ENCODE results near the gene MUC5B.
"Not testable (repeated sequence)": the region's sequence is repeated elsewhere in the genome, so short reads cannot be mapped to it uniquely, and the experiment has no call there.

Gene MUC5B

DNA sequence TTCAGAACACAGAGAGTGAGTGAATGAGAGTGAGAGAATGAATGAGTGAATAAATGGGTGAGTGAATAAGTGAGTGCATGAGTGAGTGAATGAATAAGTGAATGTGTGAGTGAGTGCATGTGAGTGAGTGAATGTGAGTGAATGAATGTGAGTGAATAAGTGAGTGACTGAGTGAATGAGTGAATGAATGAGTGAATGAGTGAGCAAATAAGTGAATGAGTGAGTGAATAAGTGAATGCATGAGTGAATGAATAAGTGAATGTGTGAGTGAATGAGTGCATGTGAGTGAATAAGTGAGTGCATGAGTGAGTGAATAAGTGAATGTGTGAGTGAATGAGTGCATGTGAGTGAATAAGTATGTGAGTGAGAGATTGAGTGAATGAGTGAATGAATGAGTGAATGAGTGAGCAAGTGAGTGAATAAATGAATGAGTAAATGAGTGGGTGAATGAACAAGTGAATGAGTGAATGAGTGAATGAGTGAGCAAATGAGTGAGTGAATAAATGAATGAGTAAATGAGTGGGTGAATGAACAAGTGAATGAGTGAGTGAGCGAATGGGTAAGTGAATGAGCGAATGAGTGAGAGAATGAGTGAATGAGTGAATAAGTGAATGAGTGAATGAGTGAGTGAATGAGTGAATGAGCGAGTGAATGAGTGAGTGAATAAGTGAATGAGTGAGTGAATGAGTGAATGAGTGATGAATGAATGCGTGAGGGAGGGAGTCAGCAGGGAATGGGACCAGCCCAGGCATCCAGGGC, 21.3 kb upstream of the MUC5B start:
- no peak for DNase-seq (ENCODE audit: low read depth in 1 of 2, low spot score in 1 of 2)

DNA sequence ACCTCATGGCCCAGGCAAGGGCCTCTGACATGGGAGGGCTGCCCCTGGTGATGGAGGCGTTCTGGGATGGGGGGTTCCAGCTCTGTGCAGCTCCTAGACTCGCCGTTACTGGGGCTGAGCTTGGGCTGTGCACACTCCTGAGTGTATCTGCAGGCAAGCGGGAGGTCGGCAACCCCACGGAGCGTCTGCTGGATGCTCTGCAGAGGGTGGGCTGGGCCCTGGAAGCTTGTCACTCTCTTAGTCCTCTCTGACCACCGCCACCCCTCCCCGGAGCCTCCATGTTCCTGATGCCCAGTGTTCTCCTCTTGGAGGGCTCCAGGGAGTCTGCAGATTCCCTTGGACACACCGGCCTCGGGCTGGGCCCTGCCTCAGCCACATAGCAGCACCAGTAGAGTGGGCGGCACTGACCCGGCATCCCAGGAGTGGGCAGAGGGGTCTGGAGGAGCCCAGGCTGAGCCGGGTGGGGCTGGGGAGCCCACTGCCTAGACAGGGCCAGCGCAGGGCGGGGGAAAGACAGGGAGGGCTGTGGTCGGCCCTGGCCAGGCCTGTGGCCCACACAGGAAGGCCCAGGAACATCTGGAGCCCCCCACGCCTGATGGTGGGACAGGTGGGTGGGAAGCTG, 20.6 kb upstream of the MUC5B start:
- no peak for DNase-seq (ENCODE audit: low read depth in 1 of 2, low spot score in 1 of 2)

DNA sequence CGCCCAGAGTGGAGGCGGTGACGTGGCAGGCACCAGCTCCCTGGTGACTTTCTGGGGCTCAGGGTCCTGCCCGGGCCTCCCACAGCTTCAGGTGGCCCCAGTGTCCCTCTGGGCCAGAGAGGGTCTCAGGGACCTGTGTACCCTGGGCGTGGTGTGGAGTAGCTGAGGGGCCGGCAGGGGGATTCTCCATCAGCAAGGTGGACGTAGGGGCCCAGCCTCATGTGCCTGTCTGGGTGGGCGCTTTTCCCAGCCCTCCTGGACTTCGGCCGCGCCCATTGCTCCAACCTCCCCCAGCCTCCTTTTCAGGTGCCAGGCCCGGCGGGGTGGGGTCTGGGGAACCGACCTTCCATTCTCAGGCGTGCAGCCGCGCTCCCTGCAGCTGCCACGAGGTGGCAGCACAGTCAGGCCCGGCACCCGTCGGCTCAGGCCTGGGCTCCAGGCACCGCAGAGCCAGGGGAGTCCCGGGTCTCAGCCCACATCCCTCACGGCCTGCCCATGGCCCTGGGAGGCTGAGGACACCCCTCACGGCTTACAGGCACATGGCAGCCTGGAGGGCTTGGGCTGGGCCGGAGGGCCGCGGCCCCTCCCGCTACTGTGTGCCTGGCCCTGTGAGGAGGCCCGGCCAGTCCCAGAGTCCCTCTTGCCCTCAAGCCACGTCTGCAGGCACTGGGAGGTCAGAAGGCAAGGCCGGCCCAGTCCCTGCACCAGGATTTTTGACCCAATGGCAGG, 19.9 kb upstream of the MUC5B start:
- peak; percentile 32 to 61 for DNase-seq (ENCODE audit: low read depth in 1 of 2, low spot score in 1 of 2)

DNA sequence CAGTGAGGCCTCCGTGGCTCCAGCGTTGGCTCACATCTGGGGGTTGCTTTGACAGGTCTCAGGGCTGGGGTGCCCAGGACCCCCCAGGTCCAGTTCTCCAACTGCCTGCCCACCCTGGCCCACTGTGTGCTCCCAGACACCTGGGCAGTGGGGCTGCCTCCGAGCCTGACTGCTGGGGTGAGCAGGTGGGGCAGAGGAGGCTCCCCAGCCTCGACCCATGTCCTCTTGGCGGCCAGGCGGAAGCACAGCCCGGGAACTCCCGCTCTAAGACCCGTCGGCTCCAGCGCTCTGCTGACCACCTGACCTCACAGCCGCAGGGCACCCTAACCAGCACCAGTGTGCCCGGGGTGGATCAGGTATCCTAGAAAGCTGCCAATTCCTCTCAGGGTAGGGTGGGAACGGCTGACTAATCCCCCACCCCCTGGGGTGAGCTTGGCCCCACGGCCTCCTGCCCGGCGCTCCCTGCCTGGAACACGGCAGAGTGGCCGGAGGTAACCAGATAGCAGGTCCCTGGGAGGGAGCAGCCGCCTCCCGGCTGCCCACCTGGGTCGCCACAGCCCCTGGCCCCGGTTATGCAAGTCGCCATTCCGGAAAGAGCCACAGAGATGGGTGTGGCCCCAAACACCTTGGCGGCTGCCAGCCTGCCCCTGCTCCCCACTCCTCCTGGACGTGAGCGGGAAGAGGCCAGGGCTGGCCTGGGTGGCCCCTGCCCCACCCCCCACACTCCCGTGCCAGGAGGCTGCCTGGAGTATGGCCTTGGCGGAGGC, 19.2 kb upstream of the MUC5B start:
- DNase-seq (ENCODE audit: low read depth in 1 of 2, low spot score in 1 of 2), result no peak

DNA sequence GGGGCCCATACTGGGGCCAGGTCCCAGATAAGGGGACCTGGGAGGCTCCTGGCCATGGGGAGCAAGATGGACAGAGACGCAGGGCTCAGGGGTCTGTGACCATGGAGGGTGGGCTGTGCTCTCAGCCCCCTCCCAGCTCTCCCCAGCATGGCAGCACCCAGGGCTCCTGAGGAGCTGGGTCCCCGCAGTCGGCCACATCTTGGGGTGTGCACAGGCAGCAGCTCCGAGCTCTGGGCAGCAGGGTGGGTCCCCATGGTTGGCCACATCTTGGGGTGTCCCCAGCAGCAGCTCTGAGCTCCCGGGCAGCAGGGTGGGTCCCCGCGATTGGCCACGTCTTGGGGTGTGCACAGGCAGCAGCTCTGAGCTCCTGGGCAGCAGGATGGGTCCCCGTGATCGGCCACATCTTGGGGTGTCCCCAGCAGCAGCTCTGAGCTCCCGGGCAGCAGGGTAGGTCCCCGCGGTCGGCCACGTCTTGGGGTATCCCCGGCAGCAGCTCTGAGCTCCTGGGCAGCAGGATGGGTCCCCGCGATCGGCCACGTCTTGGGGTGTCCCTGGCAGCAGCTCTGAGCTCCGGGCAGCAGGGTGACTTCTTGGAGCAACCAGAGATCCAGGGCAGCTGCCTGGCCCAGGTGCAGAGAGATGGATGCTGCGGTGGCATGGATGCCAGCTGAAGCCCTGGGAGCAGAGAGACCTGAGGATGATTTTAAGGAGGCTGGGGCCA, 18.3 kb upstream of the MUC5B start:
- DNase-seq (ENCODE audit: low read depth in 1 of 2, low spot score in 1 of 2), result no peak

DNA sequence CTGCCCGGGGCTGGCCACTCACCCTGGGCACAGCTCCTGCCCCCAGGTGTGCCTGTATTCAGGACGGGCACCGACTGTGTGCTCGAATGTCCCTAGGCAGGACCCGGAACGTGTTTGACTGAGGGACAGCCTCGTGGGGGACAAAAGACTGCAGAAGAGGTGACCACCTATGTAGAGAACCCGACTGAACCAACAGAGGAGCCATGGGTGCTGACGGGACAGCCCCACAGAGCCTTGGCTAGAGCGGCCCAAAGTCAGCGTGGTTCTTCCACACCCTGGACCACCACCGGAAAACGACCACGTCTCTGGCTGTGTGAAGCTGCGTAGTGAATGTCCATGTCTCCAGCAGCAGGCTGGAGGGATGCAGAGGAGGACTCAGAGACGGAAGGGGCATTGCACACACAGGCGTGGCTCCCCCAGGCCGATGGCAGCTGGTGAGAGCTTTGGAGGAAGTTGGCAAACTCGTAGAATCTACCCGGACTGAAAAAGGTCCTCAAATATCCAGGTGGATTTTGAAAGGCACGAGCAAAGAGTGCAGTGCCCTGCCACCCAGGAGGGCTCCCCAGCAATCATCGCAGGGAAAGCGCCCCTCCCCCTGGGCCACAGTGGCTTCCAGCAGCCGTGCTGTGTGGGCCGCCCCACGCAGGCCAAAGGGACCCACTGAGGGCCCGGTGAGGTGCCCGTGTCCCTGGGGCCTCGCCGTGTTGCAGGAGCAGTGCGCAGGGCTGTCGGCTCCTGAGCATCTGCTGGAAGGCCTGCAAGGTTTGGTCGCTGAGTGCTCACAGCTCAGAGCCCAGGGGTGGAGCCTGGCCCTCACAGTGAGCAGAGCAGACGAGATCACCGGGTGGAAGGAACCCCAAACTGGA, 17.5 kb upstream of the MUC5B start:
- DNase-seq (ENCODE audit: low read depth in 1 of 2, low spot score in 1 of 2), result no peak

DNA sequence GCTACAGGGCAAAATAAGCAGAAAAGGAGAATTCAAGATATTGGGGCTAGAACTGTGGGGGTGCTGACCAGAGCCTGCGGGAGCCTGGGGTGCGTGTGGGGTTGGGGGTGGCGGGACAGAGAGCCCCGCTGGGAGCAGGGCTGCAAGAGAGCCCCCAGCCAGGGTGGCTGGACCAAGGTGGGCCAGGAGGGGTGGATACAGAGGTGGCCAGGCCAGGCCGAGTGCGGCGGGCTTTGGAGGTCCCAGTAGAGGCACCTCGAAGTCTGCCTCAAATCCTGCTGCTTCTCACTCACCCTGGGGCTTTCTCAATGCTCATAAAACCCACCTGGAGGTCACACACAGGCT, 16.9 kb upstream of the MUC5B start:
- DNase-seq (ENCODE audit: low read depth in 1 of 2, low spot score in 1 of 2), result no peak

DNA sequence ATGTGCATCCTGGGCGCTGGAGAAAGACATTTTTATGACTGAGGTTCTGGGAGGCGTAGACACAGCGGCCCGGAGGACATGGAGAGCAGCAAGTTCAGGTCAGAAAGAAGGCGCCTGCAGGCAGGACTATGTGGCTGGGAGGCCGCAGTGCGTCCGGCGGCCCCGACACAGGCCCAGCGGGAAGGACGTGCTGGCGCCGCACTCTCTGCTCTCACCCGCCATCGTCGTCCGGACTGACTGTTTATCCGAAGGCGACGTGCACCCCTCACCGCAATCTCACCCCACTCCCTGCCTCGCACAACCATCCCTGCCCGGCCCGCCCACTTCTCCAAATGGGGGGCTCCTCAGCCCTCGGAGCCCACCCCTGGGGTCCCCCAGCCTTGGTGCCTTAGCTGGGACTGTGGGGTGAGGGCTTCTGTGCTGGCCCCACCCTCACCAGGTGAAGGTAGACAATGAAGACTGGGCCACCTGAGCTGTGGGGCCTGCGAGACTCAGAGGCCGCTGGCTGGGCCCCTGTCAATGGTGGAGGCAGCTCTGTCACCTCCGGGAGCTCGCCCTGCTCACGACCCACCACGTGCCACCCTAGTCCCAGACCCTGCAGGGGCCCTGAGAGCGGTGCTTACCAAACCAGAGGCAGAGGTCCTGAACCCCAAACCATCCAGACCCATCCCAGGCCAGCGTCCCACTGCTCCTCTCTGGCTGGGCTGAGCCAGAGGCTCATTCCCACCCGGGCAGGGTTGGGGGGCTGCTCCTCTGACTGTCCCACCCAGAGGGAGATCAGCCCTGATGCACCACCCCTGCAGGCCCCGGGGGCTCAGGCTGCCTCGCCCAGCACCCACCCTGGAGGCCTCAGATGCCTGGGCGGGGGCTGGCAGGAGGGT, 16.2 kb upstream of the MUC5B start:
- no peak for DNase-seq (ENCODE audit: low read depth in 1 of 2, low spot score in 1 of 2)

DNA sequence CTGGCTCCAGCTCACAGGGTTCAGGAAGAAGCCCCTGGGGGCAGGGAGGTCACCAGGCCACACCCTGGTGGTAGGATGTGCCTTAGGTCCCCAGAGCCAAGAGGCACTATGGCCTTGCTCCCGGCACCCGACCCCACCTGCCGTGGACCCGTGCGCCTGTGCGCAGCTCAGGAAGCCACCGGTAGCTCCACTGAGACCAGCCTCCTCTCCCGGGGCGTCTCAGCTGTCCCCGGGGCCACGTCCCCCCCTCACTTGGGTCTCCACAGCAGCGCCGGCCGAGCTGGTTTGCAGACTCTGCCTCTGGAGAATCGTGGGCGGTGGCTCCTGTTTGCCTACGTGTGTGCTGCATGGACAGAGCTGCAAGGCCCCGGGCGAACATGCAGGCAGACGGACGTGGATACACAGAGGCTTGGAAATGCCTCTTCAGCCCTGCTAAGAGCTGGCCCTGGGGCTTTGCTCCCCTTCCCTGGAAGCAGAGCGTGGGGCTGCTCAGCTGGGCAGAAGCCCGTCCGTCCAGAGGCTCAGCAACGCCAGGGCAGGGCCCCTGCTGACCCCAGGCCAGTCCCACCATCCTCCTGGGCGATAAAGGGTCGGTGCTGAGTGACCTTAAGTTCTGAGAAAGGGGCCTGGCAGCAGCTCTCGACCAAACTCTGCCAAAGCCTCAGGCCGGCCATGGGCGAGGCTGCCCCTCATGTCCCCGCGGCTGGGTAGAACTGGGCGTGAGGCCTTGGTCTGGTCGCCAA, 15.3 kb upstream of the MUC5B start:
- no peak for DNase-seq (ENCODE audit: low read depth in 1 of 2, low spot score in 1 of 2)

DNA sequence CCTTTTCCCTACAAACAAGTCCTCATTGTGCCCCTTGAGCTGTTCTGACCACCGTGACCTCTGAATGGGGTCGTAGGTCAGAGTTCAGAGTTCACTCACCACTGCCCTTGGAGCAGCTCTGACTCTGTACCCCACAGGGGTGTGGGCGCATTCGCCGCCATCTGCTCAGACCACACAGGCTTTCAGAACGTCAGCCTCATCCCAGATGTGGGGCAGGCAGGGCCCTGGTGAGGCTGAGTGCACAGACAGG, 14.8 kb upstream of the MUC5B start:
- no peak for DNase-seq (ENCODE audit: low read depth in 1 of 2, low spot score in 1 of 2)

DNA sequence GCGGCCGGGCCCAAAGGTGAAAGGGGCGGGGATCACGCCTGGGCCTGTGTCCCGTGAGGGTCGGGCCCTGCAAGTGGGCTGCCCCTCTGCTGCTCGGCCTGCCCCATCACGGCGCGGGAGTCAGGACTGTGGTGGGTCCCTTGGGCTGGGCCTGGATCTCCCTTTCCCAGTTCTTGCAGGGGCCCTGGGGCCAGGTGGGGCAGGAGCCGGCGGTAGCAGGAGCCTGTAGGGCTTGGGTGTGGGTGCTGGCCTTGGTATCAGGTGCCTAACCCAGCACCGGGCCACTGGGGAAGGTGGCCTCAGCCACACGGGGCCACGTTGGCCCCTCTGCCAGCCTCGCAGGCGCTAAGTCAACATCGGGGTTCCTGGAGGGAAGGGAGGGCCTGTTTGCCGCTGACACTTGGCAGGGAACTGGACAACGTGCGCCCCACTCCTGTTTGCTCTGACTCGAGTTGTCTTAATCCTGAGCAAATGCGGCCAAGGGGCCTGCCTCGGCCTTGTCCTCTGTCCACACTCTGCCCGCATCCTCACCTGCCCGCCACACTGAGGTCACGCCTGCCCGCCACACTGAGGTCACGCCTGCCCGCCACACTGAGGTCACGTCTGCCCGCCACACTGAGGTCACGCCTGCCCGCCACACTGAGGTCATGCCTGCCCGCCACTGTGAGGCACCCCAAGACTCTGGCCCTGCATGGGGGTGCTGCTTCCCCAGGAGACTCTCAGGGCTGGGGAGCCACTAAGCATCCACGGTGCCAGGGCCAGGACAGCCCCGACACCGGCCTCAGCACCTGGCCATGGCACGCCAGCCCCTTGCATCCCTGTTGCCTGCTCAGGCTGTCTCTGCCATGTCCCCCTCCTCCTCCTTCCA, 14.2 kb upstream of the MUC5B start:
- no peak for DNase-seq (ENCODE audit: low read depth in 1 of 2, low spot score in 1 of 2)

DNA sequence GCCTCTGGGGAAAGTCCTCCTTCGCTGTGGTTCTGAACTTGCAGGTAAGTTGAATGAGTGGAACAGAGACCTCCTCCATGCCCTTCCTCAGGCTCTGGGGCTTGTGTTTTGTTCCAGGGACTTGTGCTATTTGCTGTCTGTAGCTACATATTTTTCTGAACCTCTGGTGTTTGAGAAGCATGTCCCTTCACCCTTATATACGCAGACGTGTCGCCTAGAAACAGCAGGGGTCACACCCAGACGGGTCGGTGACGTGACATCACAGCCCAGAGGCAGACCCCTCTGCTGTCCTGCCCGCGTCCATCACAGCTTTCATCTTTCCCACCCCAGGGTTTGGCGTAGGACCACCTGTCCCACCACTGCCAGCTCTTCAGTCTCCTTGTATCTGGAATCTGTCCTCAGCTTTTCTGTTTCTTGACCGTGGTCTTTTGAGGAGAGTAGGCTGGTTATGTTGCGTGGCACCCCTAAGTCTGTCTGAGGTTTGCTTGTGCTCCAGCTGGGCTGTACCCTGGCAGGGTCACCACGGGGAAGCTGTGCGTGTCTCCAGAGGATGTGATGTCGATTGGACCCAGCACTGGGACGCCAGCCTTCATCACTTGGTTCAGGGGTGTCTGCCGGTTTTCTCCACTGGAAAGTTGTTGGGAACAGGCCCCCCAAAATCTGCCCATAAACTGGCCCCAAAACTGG, 13.4 kb upstream of the MUC5B start:
- DNase-seq (ENCODE audit: low read depth in 1 of 2, low spot score in 1 of 2), result no peak

DNA sequence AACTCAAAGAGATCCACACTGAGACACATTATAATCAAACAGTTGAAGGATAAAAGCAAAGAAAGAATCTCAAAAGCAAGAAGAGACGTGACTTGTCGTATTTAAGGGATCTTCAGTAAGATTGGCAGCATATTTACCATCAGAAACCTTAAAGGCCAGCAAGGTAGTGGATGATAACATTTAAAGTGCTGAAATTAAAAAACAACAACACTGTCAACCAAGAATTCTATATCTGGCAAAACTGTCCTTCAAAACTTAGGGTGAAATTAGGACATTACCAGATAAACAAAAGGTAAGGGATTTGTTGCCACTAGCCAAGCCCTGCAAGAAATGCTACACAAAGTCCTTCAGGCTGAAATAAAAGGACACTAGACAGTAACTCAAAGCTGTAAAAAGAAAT, 11.0 kb upstream of the MUC5B start:
- no peak for DNase-seq (ENCODE audit: low read depth in 1 of 2, low spot score in 1 of 2)

DNA sequence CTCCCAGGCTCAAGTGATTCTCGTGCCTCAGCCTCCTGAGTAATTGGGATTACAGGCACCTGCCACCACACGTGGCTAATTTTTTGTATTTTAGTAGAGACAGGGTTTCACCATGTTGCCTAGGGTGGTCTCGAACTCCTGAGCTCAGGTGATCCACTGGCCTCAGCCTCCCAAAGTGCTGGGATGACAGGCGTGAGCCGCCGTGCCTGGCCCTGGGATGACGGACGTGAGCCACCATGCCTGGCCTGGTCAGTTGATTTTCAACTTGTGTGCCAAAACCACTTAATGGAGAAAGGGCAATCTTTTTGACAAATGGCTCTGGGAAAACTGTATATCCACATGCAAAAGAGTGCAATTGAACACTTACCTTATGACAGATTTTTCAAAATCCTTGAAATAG, 7.0 kb upstream of the MUC5B start:
- not testable (repeated sequence) for DNase-seq (ENCODE audit: low read depth in 1 of 2, low spot score in 1 of 2)

DNA sequence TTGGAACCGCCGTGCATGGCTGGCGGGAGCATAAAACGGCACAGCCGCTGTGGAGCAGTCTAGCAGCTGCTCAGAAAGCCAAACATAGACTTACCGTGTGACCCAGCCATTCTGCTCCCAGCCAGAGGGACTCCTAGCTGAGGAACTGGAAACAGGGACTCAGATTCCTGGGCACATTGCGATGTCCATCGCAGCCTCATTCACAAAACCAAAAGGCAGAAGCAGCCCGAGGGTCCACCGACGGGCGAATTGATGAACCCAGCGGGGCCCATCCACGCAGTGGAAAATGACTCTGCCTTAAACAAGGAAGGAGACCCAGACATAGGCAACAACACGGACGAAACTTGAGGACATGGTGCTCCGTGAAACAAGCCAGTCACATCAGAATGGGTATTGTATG, 5.7 kb upstream of the MUC5B start:
- no peak for DNase-seq (ENCODE audit: low read depth in 1 of 2, low spot score in 1 of 2)

DNA sequence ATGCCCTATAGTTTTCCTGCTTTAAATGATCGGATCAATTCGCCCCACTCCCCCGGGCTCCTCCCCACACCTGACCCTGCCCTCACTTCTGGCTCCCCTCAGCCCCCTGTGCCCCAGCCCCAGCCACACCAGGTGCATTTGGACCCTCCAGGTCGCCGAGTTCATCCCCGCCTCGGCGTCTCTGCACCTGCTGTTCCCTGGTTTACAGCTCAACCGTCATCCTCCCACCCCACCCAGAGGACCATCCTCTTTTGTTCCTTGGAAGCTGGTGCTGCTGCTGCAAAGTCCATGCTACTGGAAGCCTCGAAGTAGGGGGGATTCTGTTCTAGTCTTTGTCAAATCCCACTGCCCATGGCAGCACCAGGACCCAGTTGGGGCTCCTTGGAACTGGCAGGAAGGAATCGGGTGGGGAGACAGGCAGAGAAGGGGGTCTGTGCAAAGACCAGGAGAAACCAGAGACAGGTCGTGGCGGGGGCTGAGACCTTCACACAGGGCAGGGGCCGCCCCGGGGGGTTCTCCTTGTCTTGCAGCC, 4.5 kb upstream of the MUC5B start:
- no peak for DNase-seq (ENCODE audit: low read depth in 1 of 2, low spot score in 1 of 2)
